GM18907 (cell line): Measurements from ENCODE around the gene FANCG.

ENCODE experiments used
- ATAC-seq: cut with Tn5 transposase; IDR thresholded peaks from one replicate; pipeline ENCODE4 v1.9.1; 2021; ENCODE audit warnings: mild to moderate bottlenecking, moderate library complexity; ENCODE audit not compliant: unreplicated experiment

Gene FANCG

DNA sequence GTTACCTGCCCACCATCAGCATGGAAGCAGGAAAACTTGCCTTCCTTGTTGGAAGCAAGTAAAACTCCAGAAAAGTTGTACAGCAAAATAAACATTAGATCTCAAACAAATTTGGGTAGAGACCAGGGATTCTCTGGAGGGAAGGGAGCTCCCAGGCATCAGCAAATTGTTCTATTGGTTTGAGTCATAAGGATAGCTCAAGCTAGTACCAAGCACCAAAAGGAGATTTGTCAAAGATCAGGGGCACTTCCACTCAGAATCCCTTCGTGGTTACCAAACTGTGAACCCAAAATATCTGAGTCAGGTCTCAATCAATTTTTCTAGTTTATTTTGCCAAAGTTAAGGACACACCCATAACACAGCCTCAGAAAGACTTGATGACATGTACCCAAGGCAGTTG lies 52.4 kb downstream of the FANCG start:
- no peak for ATAC-seq

DNA sequence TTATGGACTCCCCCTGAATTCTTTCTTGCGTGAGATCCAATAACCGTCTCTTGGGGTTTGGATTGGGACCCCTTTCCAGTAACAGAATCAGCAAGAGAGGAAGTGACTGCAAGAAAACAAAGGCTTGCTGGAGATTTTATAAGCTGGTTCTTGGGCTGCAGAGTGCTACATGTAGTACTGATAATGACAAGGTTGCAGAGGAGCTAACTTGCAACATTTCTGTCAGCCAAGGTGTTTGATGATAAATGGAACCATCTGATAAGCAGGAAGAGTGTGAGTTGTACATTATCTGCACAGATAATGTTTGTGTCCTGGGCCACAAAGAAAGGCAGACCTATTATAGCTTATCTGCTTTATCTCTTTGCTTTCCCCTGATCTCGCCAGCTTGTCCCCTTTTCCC lies 53.1 kb downstream of the FANCG start:
- no peak for ATAC-seq
